Left ventricle myocardium inferior (tissue), 1 donor: ENCODE data around the gene DCAF8. TPM values are rescaled to one million over a fixed set of nuclear protein-coding genes. Genes with fewer than 3 reads are reported as not detected.
A peak's percentile ranks its signal among the peaks of the same experiment; 100 is the strongest.

Source experiments
- DNase-seq: peaks from one replicate; pipeline ENCODE4 v3.0.0-alpha.2; 2020
- H3K27ac ChIP-seq: fragments of 200-600 bp; replicated peaks from 2 replicates; pipeline ENCODE4 v1.8.0; 2021
- H3K27me3 ChIP-seq: fragments of 200-600 bp; 2 replicates; pipeline ENCODE4 v1.8.0; 2021; ENCODE audit warnings: low read depth
- H3K36me3 ChIP-seq: fragments of 200-600 bp; 2 replicates; pipeline ENCODE4 v1.8.0; 2021
- H3K4me1 ChIP-seq: fragments of 200-600 bp; 2 replicates; pipeline ENCODE4 v1.8.0; 2021
- H3K4me3 ChIP-seq: fragments of 200-600 bp; 2 replicates; pipeline ENCODE4 v1.8.0; 2021; ENCODE audit warnings: mild to moderate bottlenecking, moderate library complexity
- H3K9me3 ChIP-seq: fragments of 200-600 bp; replicated peaks from 2 replicates; pipeline ENCODE4 v1.8.0; 2021
- CTCF ChIP-seq: fragments of 200-600 bp; IDR thresholded peaks from 2 replicates; pipeline ENCODE4 v1.8.0; 2021; ENCODE audit warnings: antibody characterized with exemption, mild to moderate bottlenecking, borderline replicate concordance
- intact Hi-C: fragments of 100-400 bp; cut with micrococcal nuclease; formaldehyde crosslinking; loops from one replicate; pipeline ENCODE4 v1.11.0; 2022
- total RNA-seq: library from RNA; stranded (reverse); fragmentation: NEBNext Ultra II Directional; extraction: Animal tissue kit (Norgen Biotek cat#: 25700); gene quantifications from one replicate; pipeline ENCODE4 v1.2.1, GENCODE V29; 2021
- donor health status: DM: no; HTN: yes; CAD: no; lungs with severe emphysema.

The DCAF8 gene
- total RNA-seq, 1 donor from 2014 or later: 162 TPM

- intact Hi-C loops: no loop called here
- no peak for TF ChIP-seq CTCF
- Histone ChIP-seq H3K4me3 (peak overlapping the region; percentile 89), H3K27me3 (no peaks in the 10 kb centered on the region), H3K4me1 (peaks cover 67% of the 10 kb centered on the region), H3K27ac (peak overlapping the region; percentile 96), H3K36me3 (no peaks in the 10 kb centered on the region), H3K9me3 (no peaks in the 10 kb centered on the region)
- no peak for DNase-seq
Observed at GRCh38 chr1:160260406-160261382, 1.7 kb downstream of the DCAF8 start.

GRCh38 chr1:160258177-160258798 is 4.1 kb downstream of the DCAF8 start:
- Histone ChIP-seq H3K27me3 (no peaks in the 10 kb centered on the region), H3K36me3 (peaks cover 14% of the 10 kb centered on the region), H3K27ac (peak overlapping the region; percentile 96), H3K4me1 (peaks cover 78% of the 10 kb centered on the region), H3K4me3 (no peak overlapping the region), H3K9me3 (no peaks in the 10 kb centered on the region)
- intact Hi-C loops: loop anchor here (10.0 kb wide), 1 partner anchor 63 kb away; the partner anchor contains the start of gene CASQ1
- no peak for TF ChIP-seq CTCF
- DNase-seq: no peak

GRCh38 chr1:160257411-160258015 is 4.8 kb downstream of the DCAF8 start:
- Histone ChIP-seq H3K4me1 (peaks cover 76% of the 10 kb centered on the region), H3K36me3 (peaks cover 14% of the 10 kb centered on the region), H3K9me3 (no peaks in the 10 kb centered on the region), H3K27ac (peak overlapping the region; percentile 96), H3K27me3 (no peaks in the 10 kb centered on the region), H3K4me3 (no peak overlapping the region)
- TF ChIP-seq CTCF: no peak
- DNase-seq: no peak
- intact Hi-C loops: loop anchor here (10.0 kb wide), 1 partner anchor 63 kb away; the partner anchor contains the start of gene CASQ1

- H3K4me1 ChIP-seq: peaks cover 79% of the 10 kb centered on the region
- H3K4me3 ChIP-seq: no peak overlapping the region
- TF ChIP-seq CTCF: no peak
- intact Hi-C loops: loop anchor here (10.0 kb wide), 1 partner anchor 62 kb away; the partner anchor contains the start of gene CASQ1
- peaks cover 14% of the 10 kb centered on the region for H3K36me3 ChIP-seq
- no peak for DNase-seq
- peak overlapping the region; percentile 96 for H3K27ac ChIP-seq
- H3K9me3 ChIP-seq: no peaks in the 10 kb centered on the region
- H3K27me3 ChIP-seq: no peaks in the 10 kb centered on the region
Observed at GRCh38 chr1:160256396-160257046, 5.8 kb downstream of the DCAF8 start.
